ENCODE data around the gene MBD3L2B.

Gene MBD3L2B

GRCh38 chr19:7013678-7014077 lies 7.6 kb downstream of the MBD3L2B start:
- TF ChIP-seq CTCF (conservative IDR thresholded peaks at IDR 0.05; ENCODE audit: low read length), result no peak
- peak; percentile 8 for DNase-seq (ENCODE audit: low read depth)
- no peak overlapping the region for H3K4me3 ChIP-seq (ENCODE audit: low read length)

DNA sequence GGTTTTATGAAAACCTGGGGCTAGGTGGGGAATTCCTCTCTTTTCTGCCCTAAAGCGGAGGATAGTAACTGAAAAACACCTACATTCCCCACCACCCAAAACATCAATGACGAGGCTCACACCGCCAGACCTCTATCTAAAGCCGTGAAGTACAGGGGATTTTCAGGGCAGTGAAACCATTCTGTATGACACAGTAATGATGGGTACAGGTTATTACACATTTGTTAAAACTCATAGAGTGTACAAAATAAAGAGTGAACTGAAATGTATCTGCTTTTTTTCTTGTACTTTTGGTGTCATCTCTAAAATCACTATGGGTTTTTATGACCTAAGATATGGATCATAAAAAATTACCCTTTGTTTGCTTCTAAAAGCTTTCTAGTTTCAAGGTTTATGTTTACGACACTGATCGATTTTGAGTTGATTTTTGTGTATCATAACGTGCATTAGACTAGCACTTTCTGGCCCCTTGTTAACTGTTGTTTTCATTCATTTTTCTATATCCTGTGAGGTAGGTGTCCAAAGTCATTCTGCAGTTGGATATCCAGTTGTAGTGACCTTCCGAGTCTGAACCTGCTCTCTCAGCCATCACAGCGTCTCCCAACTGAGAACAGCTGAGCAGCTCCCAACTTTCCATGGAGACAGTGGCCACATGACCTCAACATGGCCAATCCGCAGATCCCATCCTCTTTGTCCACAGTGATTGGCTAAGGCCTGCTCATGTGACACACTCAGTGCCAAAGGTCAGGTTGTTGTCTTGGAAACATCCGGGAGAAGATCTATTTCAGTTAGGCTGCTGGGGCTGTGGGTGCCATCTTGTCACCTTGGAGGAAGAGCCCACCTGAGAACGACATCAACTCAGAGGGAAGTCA lies 10.3 kb downstream of the MBD3L2B start:
- TF ChIP-seq CTCF (conservative IDR thresholded peaks at IDR 0.05; ENCODE audit: low read length), result no peak
- H3K4me3 ChIP-seq (ENCODE audit: low read length), result no peak overlapping the region
- no peak for DNase-seq (ENCODE audit: low read depth)

GRCh38 chr19:7007859-7008258 lies 13.4 kb downstream of the MBD3L2B start:
- no peak for DNase-seq (ENCODE audit: low read depth)
- H3K4me3 ChIP-seq (ENCODE audit: low read length), result no peak overlapping the region
- no peak for TF ChIP-seq CTCF (conservative IDR thresholded peaks at IDR 0.05; ENCODE audit: low read length)

GRCh38 chr19:7006135-7006704 lies 15.0 kb downstream of the MBD3L2B start:
- no peak for DNase-seq (ENCODE audit: low read depth)
- H3K4me3 ChIP-seq (ENCODE audit: low read length), result no peak overlapping the region
- TF ChIP-seq CTCF (conservative IDR thresholded peaks at IDR 0.05; ENCODE audit: low read length), result no peak

- DNase-seq (ENCODE audit: low read depth), result peak; percentile 44
- H3K4me3 ChIP-seq (ENCODE audit: low read length), result no peak overlapping the region
Observed at GRCh38 chr19:7004313-7004931, 16.8 kb downstream of the MBD3L2B start.

GRCh38 chr19:7000816-7001215 lies 20.4 kb downstream of the MBD3L2B start:
- TF ChIP-seq CTCF (conservative IDR thresholded peaks at IDR 0.05; ENCODE audit: low read length), result no peak
- no peak overlapping the region for H3K4me3 ChIP-seq (ENCODE audit: low read length)
- DNase-seq (ENCODE audit: low read depth), result no peak

More at GRCh38 chr19:7004313-7004931, 16.8 kb downstream of the MBD3L2B start:
- peak; percentile 90 for TF ChIP-seq CTCF (conservative IDR thresholded peaks at IDR 0.05; ENCODE audit: low read length)
